Tongue (tissue), 2 donors: Measurements from ENCODE around the gene MUC5B. TPM values are rescaled to one million over a fixed set of nuclear protein-coding genes. Genes with fewer than 3 reads are reported as not detected.
"Not testable (repeated sequence)": the region's sequence is repeated elsewhere in the genome, so short reads cannot be mapped to it uniquely, and the experiment has no call there.

ENCODE experiments used
- DNase-seq: peaks from one replicate; pipeline ENCODE4 v3.0.0-alpha.2; 2015
- total RNA-seq: library from RNA; depleted of rRNA; stranded (reverse); fragments of >200 nt; gene quantifications from one replicate; pipeline ENCODE4 v1.2.3, GENCODE V29; 2014

Gene MUC5B, protein sequence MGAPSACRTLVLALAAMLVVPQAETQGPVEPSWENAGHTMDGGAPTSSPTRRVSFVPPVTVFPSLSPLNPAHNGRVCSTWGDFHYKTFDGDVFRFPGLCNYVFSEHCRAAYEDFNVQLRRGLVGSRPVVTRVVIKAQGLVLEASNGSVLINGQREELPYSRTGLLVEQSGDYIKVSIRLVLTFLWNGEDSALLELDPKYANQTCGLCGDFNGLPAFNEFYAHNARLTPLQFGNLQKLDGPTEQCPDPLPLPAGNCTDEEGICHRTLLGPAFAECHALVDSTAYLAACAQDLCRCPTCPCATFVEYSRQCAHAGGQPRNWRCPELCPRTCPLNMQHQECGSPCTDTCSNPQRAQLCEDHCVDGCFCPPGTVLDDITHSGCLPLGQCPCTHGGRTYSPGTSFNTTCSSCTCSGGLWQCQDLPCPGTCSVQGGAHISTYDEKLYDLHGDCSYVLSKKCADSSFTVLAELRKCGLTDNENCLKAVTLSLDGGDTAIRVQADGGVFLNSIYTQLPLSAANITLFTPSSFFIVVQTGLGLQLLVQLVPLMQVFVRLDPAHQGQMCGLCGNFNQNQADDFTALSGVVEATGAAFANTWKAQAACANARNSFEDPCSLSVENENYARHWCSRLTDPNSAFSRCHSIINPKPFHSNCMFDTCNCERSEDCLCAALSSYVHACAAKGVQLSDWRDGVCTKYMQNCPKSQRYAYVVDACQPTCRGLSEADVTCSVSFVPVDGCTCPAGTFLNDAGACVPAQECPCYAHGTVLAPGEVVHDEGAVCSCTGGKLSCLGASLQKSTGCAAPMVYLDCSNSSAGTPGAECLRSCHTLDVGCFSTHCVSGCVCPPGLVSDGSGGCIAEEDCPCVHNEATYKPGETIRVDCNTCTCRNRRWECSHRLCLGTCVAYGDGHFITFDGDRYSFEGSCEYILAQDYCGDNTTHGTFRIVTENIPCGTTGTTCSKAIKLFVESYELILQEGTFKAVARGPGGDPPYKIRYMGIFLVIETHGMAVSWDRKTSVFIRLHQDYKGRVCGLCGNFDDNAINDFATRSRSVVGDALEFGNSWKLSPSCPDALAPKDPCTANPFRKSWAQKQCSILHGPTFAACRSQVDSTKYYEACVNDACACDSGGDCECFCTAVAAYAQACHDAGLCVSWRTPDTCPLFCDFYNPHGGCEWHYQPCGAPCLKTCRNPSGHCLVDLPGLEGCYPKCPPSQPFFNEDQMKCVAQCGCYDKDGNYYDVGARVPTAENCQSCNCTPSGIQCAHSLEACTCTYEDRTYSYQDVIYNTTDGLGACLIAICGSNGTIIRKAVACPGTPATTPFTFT (N-terminal part only)
- 159 TPM for total RNA-seq

DNA sequence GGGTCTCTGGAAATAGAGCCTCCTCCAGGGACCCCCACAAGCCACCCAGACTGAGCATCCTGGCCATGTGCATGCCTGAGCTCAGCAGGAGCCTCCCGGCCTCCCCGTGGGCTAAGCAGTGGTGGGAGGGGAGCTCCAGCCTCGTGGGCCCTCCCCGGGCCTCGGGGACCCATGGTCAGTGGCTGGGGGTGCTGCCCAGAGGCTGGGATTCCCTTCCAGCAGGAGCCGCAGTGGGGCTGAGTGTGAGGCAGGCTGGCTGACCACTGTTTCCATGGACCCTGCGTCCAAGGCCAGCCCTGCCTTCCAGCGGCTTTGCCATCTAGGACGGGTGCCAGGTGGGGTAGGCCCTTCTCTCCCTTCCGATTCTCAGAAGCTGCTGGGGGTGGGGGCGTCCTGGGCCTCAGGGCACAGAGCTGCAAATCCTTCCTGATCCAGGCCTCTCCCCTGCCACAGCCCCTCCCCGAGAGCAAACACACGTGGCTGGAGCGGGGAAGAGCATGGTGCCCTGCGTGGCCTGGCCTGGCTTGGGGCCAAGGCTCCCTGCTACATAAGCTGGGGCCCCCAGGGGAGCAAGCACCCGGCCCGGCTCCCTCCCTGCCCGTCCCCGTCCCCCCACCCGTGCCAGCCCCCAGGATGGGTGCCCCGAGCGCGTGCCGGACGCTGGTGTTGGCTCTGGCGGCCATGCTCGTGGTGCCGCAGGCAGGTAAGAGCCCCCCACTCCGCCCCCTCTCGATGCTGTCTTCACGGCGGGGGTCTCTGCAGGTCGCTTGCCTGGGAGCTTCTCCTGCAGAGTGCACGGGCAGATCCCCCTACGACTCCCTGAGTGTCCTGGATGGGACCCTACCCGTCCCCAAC lies at the start of gene MUC5B:
Gene MUC5B, plus strand, starts transcription at position 576 of the 855 bp plus-strand sequence. Its CDS starts 58 bp downstream, at position 634.
- peak; percentile 22 for DNase-seq

DNA sequence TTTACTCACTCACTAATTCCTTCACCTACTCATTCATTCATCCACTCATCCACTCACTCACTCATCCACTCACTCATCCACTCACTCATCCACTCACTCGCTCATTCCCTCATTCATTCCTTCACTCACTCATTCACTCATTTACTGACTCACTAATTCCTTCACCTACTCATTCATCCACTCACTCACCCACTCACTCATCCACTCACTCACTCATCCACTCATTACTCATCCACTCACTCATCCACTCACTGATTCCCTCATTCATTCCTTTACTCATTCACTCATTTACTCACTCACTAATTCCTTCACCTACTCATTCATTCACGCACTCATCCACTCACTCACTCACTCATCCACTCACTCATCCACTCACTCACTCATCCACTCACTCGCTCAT lies 49.5 kb upstream of the MUC5B start:
- DNase-seq = not testable (repeated sequence)

DNA sequence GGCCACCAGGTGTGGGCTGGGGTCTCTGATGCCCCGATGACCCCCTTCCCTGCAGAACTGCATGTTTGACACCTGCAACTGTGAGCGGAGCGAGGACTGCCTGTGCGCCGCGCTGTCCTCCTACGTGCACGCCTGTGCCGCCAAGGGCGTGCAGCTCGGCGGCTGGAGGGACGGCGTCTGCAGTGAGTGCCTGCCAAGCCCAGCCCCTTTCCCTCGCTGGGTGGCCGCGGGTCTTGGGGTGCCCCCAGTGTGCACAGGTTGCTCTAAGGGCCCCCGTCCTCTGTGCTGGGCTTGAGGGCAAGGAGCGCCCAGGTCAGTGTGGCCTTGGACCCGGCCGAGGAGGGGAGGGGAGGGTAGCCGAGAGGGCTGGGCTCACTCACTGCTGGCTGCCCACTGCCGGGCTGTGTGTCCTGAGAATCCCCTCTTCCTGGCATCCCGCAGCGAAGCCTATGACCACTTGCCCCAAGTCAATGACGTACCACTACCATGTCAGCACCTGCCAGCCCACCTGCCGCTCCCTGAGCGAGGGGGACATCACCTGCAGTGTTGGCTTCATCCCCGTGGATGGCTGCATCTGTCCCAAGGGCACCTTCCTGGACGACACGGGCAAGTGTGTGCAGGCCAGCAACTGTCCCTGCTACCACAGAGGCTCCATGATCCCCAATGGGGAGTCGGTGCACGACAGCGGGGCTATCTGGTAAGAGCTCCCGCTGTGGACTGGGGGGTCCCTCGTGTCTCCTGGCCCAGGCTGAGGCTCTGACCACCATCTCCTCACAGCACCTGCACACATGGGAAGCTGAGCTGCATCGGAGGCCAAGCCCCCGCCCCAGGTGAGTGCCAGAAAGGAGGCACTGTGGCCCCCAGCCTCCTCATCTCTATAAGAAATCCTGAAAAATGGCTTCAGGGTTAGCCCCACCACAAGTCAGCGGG lies 48.2 kb upstream of the MUC5B start:
- no peak for DNase-seq

GRCh38 chr11:1175461-1176223 lies 47.2 kb upstream of the MUC5B start:
- DNase-seq = no peak

- no peak for DNase-seq
Observed at GRCh38 chr11:1176224-1177019, 46.4 kb upstream of the MUC5B start.

- no peak for DNase-seq
Observed at GRCh38 chr11:1177020-1177770, 45.7 kb upstream of the MUC5B start.

DNA sequence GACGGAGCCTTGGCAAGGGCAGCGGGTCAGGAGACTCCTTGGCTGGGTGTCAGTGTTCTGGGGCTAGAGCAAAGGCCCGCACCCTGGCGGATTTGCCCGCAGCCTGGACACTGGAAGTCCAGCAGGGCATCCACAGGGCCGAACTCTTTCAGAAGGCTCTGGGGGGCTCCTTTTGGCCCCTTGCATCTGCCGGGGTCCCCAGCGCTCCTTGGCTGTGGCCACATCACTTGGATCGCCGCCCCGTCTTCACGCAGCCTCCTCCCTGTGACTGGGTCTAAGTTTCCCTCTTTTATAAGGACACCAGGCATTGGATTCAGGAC lies 45.1 kb upstream of the MUC5B start:
- DNase-seq = no peak

DNA sequence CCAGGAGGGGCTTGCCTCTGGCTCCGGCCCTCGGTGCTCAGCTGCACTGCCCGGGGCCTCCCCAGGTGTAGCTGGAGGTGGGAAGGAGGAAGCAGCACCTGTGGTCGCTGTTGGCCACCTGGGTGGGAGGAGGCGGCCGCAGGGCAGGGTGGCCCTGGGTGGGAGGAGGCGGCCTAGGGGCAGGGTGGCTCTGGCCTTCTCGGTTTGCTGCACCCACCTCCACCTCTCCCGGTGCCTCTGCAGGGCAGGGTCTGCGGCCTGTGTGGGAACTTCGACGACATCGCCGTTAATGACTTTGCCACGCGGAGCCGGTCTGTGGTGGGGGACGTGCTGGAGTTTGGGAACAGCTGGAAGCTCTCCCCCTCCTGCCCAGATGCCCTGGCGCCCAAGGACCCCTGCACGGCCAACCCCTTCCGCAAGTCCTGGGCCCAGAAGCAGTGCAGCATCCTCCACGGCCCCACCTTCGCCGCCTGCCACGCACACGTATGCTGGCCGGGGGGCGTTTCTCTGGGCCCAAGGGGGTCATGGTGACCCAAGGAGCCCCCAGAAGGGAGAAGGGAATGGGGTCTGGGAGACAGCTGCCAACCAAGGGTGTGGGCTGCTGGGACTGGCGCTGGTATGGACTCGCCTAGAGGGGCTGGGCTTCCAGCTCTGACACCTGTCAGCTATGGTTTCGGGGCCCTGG lies 44.5 kb upstream of the MUC5B start:
- DNase-seq = no peak

DNA sequence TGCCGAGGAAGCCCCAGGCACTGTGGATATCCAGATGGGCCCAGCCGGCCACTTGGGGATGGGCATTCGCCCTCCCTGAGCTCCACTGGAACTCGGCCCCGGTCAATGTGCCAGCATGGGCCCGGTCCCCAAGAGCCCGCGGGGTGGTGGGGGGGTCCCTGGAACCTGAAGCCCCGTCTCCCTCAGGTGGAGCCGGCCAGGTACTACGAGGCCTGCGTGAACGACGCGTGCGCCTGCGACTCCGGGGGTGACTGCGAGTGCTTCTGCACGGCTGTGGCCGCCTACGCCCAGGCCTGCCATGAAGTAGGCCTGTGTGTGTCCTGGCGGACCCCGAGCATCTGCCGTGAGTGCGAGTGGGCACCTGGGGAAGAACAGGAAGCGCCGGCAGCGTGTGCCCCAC lies 44.0 kb upstream of the MUC5B start:
- no peak for DNase-seq

DNA sequence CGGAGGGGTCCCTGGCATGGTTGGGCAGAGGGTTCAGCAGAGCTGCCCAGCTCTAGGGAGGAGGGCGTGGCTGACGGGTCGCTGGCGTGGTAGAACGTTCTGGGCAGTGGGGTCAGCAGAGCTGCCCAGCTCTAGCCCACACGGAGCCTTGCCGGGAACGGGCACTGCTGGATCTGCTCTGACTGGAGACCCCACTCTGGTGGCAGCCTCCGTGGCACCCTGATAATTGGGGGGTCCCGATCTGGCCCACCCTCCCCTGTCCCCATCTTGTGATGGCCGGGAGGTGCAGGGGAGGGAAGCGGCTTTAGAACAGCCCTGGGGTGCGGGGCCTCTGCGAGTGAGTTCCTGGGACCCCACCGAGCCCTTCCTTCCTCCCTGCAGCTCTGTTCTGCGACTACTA lies 43.2 kb upstream of the MUC5B start:
- no peak for DNase-seq

DNA sequence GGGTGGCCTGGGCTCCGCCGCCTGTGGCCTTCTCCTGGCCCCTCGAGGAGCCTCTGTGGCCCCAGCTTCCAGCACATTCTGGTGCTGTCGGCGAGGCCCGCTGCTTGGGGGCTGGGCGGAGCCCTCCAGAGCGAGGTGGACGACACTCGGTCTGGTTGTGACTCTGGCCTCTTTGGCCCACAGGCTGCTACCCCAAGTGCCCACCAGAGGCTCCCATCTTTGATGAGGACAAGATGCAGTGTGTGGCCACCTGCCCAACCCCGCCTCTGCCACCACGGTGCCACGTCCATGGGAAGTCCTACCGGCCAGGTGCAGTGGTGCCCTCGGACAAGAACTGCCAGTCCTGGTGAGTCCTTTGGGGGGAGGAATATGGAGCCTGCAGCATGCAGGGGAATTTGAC lies 42.7 kb upstream of the MUC5B start:
- DNase-seq = no peak

- no peak for DNase-seq
Observed at GRCh38 chr11:1180947-1181391, 41.9 kb upstream of the MUC5B start.

- no peak for DNase-seq
Observed at GRCh38 chr11:1181420-1181819, 41.4 kb upstream of the MUC5B start.

- DNase-seq = no peak
Observed at GRCh38 chr11:1181853-1182535, 40.9 kb upstream of the MUC5B start.

DNA sequence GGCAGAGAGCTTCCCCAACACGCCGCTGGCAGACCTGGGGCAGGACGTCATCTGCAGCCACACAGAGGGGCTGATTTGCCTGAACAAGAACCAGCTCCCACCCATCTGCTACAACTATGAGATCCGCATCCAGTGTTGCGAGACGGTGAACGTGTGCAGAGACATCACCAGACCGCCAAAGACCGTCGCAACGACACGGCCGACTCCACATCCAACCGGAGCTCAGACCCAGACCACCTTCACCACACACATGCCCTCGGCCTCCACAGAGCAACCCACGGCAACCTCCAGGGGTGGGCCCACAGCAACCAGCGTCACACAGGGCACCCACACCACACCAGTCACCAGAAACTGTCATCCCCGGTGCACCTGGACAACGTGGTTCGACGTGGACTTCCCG lies 38.7 kb upstream of the MUC5B start:
- not testable (repeated sequence) for DNase-seq

GRCh38 chr11:1188451-1189130 lies 34.3 kb upstream of the MUC5B start:
- DNase-seq = not testable (repeated sequence)
